Retina (tissue), 1 donor: Measurements from ENCODE around the gene SPEF2.

Experiments
- DNase-seq: peaks from one replicate; pipeline ENCODE4 v3.0.0-alpha.2; 2016

SPEF2 gene

DNA sequence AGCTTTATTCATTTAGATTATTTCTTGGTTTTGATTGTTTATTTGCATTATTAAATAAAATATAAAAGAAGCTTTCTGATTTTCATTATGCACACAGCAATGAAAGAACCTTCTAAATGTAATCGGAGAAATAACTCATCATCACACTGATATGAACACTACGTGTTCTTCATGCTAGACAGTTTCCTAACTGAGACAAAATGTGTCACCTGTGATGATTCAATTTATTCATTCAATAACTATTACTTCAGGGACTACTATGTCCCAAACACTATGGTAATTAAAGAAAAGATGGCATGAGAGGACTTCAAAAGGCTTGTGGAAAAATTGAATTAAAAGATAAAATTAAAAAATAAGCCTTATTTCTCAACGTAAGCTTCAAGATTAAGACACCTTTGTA is 118.1 kb downstream of the SPEF2 start:
- DNase-seq = no peak

- DNase-seq = no peak
Measured at GRCh38 chr5:35736280-35736679, 118.6 kb downstream of the SPEF2 start.

GRCh38 chr5:35741126-35741716 is 123.6 kb downstream of the SPEF2 start:
- DNase-seq = no peak

DNA sequence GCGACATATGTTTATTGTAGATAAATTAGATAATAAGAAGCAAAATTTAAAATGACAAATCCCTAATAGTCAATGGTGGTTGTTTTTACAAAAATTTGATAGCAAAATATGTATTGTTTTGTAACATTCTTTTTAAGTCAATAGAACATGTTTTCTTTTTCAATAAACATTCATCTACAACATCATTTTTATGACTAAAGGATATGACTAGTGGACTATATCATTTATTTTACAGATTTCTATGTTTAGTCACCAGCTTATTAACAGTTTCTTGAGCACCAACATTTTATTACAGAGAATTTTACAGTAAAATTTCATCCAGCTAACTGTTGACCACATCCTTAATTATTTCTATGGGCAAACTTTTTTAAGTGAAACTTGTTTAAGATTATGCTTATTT is 124.3 kb downstream of the SPEF2 start:
- DNase-seq = no peak

- no peak for DNase-seq
Measured at GRCh38 chr5:35743644-35744043, 126.0 kb downstream of the SPEF2 start.

GRCh38 chr5:35745193-35745592 is 127.5 kb downstream of the SPEF2 start:
- no peak for DNase-seq

GRCh38 chr5:35745660-35746059 is 128.0 kb downstream of the SPEF2 start:
- DNase-seq = no peak

- DNase-seq = no peak
Measured at GRCh38 chr5:35752012-35752411, 134.3 kb downstream of the SPEF2 start.

DNA sequence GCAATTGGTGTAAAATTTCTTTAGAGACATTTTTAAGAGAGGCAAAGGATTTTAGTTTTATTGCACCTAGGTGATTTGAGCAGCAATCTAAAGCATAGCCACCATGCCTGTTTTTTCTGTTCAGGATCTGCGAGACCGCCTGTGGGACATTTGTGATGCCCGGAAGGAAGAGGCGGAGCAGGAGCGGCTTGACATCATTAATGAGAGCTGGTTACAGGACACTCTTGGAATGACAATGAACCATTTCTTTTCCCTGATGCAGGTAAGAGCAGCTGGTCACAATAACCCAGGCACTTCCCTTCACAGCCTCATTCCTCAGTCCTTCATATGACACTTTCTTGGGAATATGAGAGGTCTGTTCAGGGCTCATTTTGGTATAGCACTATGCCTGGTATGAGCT is 135.8 kb downstream of the SPEF2 start:
- DNase-seq = no peak

GRCh38 chr5:35754481-35754880 is 136.8 kb downstream of the SPEF2 start:
- no peak for DNase-seq

DNA sequence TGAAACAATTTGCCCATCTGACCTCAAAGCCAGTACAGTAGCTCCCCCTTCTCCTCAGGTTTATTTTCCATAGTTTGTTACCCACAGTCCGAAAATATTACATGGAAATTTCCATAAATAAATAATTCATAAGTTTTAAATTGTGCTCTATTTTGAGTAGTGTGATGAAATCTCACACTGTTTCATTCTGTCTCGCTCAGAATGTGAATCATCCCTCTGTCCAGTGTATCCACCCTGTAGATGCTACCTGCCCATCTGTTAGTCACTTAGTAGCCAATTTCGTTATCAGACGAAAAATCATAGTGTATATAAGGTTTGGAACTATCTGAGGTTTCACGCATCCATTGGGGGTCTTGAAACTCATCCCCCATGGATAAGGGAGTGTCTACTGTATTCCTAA is 138.3 kb downstream of the SPEF2 start:
- no peak for DNase-seq

- DNase-seq = no peak
Measured at GRCh38 chr5:35758151-35758724, 140.6 kb downstream of the SPEF2 start.

- no peak for DNase-seq
Measured at GRCh38 chr5:35761541-35761940, 143.9 kb downstream of the SPEF2 start.

- no peak for DNase-seq
Measured at GRCh38 chr5:35762368-35762767, 144.7 kb downstream of the SPEF2 start.

DNA sequence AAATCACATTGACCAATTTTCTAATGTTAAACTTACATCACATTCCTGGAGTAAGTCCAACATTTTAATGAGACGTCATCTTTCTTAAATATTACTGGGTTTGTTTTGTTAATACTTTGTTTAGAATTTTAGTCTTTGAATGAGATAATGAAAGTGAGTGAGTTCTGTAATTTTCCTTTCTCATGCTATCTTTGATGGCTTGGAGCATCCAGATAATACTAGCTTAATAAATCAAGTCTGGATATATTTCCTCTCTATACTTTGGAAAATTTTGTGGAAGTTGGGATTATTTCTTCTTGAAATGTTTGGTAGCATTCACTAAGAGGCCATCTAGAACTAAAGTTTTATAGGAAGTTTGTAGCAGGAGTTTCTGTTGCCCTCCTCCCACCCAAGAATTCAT is 148.3 kb downstream of the SPEF2 start:
- DNase-seq = no peak

DNA sequence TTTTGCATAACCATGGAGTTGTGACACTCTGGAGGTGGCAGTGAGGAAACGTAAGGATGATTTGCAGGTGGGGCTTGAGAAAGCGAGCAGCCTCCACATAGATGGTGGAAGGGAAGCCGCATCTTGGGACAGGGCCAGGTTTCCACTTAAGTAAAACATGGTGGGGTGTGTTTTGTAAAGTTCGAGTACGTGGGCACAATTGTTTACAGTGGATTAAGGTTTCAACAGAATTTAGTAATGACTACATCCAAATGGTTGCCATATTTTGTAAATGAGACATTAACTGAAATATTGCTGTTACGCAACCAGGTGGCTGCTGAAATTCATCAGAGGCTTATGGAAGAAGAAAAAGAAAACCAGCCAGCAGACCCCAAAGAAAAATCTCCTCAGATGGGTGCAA is 153.6 kb downstream of the SPEF2 start:
- DNase-seq = no peak

- no peak for DNase-seq
Measured at GRCh38 chr5:35771839-35772238, 154.2 kb downstream of the SPEF2 start.

GRCh38 chr5:35773967-35774366 is 156.3 kb downstream of the SPEF2 start:
- no peak for DNase-seq

- no peak for DNase-seq
Measured at GRCh38 chr5:35776757-35777156, 159.1 kb downstream of the SPEF2 start.

DNA sequence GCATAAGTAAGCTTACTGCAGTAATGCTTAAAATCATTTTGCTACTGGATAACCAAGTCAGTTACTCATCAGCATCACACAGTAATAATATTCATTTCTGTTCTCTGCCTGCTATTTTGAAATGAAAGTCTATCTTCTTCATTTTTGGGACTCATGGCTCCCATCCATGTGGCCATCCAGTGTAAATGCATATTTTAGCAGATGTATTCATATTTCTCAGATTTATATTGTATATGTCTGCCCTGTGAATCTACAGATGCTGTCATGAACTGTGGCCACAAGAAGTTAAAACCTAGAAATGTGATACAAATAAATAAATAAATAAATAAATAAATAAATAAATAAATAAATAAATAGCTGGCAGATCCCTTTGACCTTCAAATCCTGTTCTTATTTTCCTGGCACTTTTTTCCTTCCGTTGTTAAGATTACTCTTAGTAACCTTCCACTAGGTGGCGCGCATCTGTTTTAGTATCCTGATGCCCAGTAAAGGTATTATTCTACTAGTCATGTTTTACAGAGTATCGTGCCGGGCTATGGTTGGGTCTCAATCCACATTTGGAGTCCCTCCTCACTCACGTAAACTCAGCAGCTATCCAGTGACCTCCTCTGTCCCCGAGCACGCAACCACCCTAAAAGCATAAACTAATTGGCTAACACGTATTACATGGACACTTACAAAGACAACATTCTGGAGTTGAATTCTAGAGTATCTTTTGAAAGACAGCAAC is 159.9 kb downstream of the SPEF2 start:
- DNase-seq = peak; percentile 18

DNA sequence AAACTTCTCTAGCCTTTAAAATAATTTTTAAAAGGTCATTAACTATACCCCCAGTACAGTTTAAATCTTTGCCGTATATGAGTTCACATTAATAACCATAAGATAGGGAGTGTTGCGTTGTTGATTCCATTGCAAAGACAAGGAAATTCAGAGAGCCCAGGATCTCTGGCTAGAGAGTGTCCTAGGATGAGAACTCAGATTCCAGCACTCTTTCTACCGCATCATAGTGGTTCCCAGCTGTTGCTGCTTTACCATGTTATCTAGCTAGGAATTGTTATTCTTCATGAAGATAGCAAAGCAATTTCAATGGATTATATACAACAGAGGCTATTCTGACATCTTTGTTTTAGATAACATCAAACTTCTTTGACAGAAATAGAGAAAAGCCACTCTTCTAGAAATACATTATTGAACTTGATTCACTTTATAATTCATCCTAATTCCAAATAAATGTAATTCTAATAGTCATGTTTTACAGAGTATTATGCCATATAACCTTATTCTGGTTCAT is 160.7 kb downstream of the SPEF2 start:
- no peak for DNase-seq

DNA sequence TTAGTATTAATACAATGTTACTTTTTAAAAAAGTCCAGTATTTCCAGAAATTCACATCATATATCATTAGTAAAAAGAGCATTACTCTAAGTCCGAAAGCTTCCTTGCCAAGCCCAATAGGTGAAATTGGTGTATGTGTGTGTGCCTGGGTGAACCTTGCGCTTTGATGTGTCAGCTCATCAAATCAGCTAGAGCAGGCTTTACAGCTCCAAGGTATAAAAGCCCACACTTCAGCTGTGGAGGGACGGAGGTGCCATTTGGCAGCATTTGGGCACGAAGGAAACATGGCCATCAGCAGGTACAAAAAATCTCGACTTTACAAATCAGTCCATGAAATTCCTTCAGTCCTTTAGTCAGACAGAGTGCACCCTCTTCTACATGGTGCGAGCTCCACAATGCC is 162.6 kb downstream of the SPEF2 start:
- no peak for DNase-seq

DNA sequence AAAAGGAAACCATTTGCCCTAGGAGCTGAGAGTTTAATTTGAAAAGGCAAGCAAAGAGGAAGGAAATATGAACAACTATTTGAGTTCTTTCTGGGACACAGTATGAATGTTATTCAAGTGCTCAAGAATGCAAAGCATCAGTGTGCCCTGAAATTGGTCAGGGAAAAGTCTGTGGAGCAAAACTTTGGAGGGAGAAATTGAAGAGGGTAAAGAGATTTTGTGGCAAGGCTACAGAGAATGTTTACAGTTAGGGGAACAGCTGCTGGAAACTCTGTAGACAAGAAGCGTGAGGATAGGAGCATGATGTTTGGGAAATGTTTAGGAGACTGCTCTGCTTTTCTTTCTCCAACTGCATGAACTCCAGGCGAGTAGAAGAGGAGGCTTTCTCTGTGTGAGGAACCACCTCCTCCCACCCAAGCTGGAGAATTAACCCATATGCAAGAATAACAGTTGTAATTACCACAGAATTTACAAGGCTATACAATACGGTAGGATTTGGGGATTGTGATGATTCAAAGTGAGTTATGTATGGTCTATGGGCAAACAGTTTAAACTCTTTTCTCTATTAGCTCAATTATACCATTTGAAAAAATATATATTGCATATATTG is 163.6 kb downstream of the SPEF2 start:
- no peak for DNase-seq

DNA sequence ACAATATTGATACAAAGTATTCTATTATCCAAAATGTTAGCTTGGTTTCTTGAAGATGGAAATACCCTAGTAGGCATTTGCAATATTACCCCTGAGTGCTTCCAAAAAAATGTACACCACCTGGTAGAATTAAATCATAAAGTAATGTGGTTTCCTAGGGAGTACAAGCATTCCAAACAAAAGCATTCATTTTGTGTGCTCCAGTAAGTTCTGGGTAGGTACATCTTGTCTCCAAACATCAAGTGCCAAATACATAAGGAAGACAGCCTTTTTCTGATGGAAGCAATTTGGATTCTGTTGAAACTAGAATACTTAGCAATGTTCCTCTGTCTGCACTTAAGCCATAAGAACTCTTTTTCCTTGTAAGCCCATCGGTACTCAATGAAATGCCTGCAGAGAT is 165.9 kb downstream of the SPEF2 start:
- no peak for DNase-seq
